ENCODE measurements around the gene TMED4. TPM values are rescaled to one million over a fixed set of nuclear protein-coding genes. Genes with fewer than 3 reads are reported as not detected.

Gene TMED4
- total and polyA plus RNA-seq, 2 of the 13 experiments (the other 11 are each of a cell fraction or from before 2014, with no cell fraction given): 81.4 to 109 TPM

GRCh38 chr7:44565097-44565794 is 16.8 kb downstream of the TMED4 start (continued):
- TF ChIP-seq, protein P1, sequence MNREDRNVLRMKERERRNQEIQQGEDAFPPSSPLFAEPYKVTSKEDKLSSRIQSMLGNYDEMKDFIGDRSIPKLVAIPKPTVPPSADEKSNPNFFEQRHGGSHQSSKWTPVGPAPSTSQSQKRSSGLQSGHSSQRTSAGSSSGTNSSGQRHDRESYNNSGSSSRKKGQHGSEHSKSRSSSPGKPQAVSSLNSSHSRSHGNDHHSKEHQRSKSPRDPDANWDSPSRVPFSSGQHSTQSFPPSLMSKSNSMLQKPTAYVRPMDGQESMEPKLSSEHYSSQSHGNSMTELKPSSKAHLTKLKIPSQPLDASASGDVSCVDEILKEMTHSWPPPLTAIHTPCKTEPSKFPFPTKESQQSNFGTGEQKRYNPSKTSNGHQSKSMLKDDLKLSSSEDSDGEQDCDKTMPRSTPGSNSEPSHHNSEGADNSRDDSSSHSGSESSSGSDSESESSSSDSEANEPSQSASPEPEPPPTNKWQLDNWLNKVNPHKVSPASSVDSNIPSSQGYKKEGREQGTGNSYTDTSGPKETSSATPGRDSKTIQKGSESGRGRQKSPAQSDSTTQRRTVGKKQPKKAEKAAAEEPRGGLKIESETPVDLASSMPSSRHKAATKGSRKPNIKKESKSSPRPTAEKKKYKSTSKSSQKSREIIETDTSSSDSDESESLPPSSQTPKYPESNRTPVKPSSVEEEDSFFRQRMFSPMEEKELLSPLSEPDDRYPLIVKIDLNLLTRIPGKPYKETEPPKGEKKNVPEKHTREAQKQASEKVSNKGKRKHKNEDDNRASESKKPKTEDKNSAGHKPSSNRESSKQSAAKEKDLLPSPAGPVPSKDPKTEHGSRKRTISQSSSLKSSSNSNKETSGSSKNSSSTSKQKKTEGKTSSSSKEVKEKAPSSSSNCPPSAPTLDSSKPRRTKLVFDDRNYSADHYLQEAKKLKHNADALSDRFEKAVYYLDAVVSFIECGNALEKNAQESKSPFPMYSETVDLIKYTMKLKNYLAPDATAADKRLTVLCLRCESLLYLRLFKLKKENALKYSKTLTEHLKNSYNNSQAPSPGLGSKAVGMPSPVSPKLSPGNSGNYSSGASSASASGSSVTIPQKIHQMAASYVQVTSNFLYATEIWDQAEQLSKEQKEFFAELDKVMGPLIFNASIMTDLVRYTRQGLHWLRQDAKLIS (CRISPR knock-in tag; IDR thresholded peaks at IDR 0.05): no peak
- no peak for TF ChIP-seq SP5 (CRISPR knock-in tag; IDR thresholded peaks at IDR 0.05; ENCODE audit: borderline replicate concordance, low read depth)
- no peak for TF ChIP-seq GTF3A (CRISPR knock-in tag; conservative IDR thresholded peaks at IDR 0.05)
- TF ChIP-seq, protein P2, sequence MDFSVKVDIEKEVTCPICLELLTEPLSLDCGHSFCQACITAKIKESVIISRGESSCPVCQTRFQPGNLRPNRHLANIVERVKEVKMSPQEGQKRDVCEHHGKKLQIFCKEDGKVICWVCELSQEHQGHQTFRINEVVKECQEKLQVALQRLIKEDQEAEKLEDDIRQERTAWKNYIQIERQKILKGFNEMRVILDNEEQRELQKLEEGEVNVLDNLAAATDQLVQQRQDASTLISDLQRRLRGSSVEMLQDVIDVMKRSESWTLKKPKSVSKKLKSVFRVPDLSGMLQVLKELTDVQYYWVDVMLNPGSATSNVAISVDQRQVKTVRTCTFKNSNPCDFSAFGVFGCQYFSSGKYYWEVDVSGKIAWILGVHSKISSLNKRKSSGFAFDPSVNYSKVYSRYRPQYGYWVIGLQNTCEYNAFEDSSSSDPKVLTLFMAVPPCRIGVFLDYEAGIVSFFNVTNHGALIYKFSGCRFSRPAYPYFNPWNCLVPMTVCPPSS (IDR thresholded peaks at IDR 0.05): no peak
- TF ChIP-seq GZF1 (CRISPR knock-in tag; IDR thresholded peaks at IDR 0.05): no peak
- no peak for TF ChIP-seq ZBTB39 (CRISPR knock-in tag; IDR thresholded peaks at IDR 0.05)
- TF ChIP-seq CBX2 (IDR thresholded peaks at IDR 0.05; ENCODE audit: low read depth, low read length): no peak
- TF ChIP-seq CBX2 (CRISPR knock-in tag; IDR thresholded peaks at IDR 0.05; ENCODE audit: low read depth): no peak
- no peak for TF ChIP-seq ZNF644 (CRISPR knock-in tag; IDR thresholded peaks at IDR 0.05; ENCODE audit: low read depth)
- no peak for TF ChIP-seq HES4 (CRISPR knock-in tag; IDR thresholded peaks at IDR 0.05; ENCODE audit: borderline replicate concordance)
- TF ChIP-seq IKZF5 (CRISPR knock-in tag; IDR thresholded peaks at IDR 0.05): no peak
- no peak for TF ChIP-seq ZFYVE20 (CRISPR knock-in tag; IDR thresholded peaks at IDR 0.05; ENCODE audit: borderline replicate concordance, low read depth)
- TF ChIP-seq EED (CRISPR knock-in tag; IDR thresholded peaks at IDR 0.05): no peak
- TF ChIP-seq NR3C1 (CRISPR knock-in tag; IDR thresholded peaks at IDR 0.05): no peak
- no peak for TF ChIP-seq ZNF33B (CRISPR knock-in tag; IDR thresholded peaks at IDR 0.05)
- no peak for TF ChIP-seq EZH2 (conservative IDR thresholded peaks at IDR 0.05; ENCODE audit: low read depth, low read length)
- TF ChIP-seq, protein P3, sequence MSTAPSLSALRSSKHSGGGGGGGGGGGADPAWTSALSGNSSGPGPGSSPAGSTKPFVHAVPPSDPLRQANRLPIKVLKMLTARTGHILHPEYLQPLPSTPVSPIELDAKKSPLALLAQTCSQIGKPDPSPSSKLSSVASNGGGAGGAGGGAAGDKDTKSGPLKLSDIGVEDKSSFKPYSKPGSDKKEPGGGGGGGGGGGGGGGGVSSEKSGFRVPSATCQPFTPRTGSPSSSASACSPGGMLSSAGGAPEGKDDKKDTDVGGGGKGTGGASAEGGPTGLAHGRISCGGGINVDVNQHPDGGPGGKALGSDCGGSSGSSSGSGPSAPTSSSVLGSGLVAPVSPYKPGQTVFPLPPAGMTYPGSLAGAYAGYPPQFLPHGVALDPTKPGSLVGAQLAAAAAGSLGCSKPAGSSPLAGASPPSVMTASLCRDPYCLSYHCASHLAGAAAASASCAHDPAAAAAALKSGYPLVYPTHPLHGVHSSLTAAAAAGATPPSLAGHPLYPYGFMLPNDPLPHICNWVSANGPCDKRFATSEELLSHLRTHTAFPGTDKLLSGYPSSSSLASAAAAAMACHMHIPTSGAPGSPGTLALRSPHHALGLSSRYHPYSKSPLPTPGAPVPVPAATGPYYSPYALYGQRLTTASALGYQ (CRISPR knock-in tag; IDR thresholded peaks at IDR 0.05): no peak
- no peak for TF ChIP-seq NFKBIZ (CRISPR knock-in tag; IDR thresholded peaks at IDR 0.05)
- TF ChIP-seq KDM4B (CRISPR knock-in tag; IDR thresholded peaks at IDR 0.05): peak; percentile 45; the same call in 1 of the 2 replicates
- TF ChIP-seq ONECUT2 (CRISPR knock-in tag; IDR thresholded peaks at IDR 0.05): no peak
- TF ChIP-seq FOXM1 (CRISPR knock-in tag; IDR thresholded peaks at IDR 0.05): peak; percentile 12; the same call in 1 of the 2 replicates
